Measurements from ENCODE around the gene ZSCAN5B. TPM values are rescaled to one million over a fixed set of nuclear protein-coding genes. Genes with fewer than 3 reads are reported as not detected.
"Not testable (repeated sequence)": the region's sequence is repeated elsewhere in the genome, so short reads cannot be mapped to it uniquely, and the experiment has no call there.

ZSCAN5B gene
- not detected for total RNA-seq

DNA sequence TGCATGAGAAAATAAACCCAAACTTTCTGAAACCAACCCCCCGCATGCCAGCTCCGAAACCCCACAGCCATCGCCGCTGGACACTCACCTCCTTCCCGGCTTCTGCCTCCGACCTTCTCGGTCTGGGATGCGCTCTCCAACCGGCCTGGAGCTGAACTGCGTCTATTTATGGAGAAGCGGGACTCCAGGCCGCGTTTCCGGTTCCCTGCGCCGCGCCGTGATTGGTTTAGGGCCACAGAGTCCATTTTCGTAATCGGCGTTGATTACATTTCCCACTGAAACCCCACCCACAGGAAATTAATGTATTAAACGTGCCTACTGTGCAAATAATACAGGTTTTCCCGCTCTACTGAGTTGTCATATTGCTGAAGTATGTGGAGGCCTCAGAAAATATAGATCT lies at the start of gene ZSCAN5B:
Gene ZSCAN5B (minus strand): TSS at position 138 of the 400 bp plus-strand sequence. CDS start 4,731 bp downstream, outside the sequence.
- WGBS, 2 donors, result 85 to 90% methylated on average over 22 to 23 of the region's 23 CpGs
- DNase-seq (ENCODE audit: low spot score in 2 of 2); H3K4me3 ChIP-seq (ENCODE audit: low read depth, poor library complexity, severe bottlenecking); intact Hi-C loops (cut with DNase I; ENCODE audit: low total_unique reads): not testable (repeated sequence)

GRCh38 chr19:56245764-56246163 lies 48.2 kb upstream of the ZSCAN5B start:
- DNase-seq (ENCODE audit: low spot score in 2 of 2); intact Hi-C loops (cut with DNase I; ENCODE audit: low total_unique reads); H3K4me3 ChIP-seq (ENCODE audit: low read depth, poor library complexity, severe bottlenecking): not testable (repeated sequence)
- 72 to 77% methylated on average over 4 of the region's 4 CpGs for WGBS, 2 donors

- intact Hi-C loops (cut with DNase I; ENCODE audit: low total_unique reads), result no loop called here
- TF ChIP-seq CTCF (IDR thresholded peaks at IDR 0.05) (no peak), POLR2A (IDR thresholded peaks at IDR 0.05) (no peak)
- no peak overlapping the region for H3K4me3 ChIP-seq (ENCODE audit: low read depth, poor library complexity, severe bottlenecking)
- WGBS, 2 donors, result 81 to 86% methylated on average over 7 of the region's 7 CpGs
- no peak for DNase-seq (ENCODE audit: low spot score in 2 of 2)
Measured at GRCh38 chr19:56245121-56245740, 47.6 kb upstream of the ZSCAN5B start.

- no peak for TF ChIP-seq POLR2A (IDR thresholded peaks at IDR 0.05)
- TF ChIP-seq CTCF (IDR thresholded peaks at IDR 0.05), result no peak
- peak in 1 of 2 donors; percentile 66 for DNase-seq (ENCODE audit: low spot score in 2 of 2)
- 90 to 96% methylated on average over 9 of the region's 9 CpGs for WGBS, 2 donors
- intact Hi-C loops (cut with DNase I; ENCODE audit: low total_unique reads), result no loop called here
- H3K4me3 ChIP-seq (ENCODE audit: low read depth, poor library complexity, severe bottlenecking), result no peak overlapping the region
Measured at GRCh38 chr19:56223481-56223880, 25.9 kb upstream of the ZSCAN5B start.

DNA sequence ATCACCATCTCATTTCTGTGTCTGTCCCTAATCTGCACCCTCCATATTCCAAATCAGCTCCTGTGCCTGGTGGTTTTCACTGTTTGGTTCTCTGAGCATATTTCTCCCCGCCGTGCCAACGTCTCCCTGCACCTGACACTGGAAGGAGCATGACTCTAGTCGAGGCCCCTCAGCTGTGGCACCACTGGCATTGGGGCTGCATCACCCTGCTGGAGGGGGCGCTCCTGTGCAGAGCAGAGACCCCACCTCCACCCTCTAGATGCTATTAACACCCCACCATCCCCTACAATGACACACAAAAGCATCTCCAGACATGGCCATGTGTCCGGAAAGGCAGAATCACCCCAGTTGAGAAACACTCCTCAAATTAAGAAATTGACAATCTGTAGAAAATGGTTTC lies 25.3 kb upstream of the ZSCAN5B start:
- H3K4me3 ChIP-seq (ENCODE audit: low read depth, poor library complexity, severe bottlenecking), result no peak overlapping the region
- 77 to 84% methylated on average over 6 of the region's 6 CpGs for WGBS, 2 donors
- TF ChIP-seq POLR2A (IDR thresholded peaks at IDR 0.05), result no peak
- TF ChIP-seq CTCF (IDR thresholded peaks at IDR 0.05), result no peak
- peak in 1 of 2 donors; percentile 79 for DNase-seq (ENCODE audit: low spot score in 2 of 2)
- intact Hi-C loops (cut with DNase I; ENCODE audit: low total_unique reads), result no loop called here

DNA sequence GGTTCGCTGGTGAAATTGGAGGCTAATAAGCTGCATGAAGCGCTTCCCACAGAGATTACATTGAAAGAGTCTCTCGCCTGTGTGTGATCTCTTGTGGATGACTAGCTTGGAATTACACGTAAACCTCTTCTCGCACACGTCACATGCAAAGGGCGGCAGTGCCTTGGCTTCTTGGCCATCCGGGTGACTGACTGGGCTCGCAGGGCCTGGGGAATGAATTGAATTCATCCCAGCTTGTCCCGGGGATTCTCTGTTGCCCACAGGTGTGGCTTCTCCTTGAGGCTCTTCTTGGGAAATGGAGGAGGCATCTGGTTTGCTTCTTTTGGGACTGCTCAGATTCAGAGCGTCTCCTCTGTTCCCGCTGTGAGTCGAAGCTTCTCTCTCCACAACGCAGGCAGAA lies 24.3 kb upstream of the ZSCAN5B start:
- no peak overlapping the region for H3K4me3 ChIP-seq (ENCODE audit: low read depth, poor library complexity, severe bottlenecking)
- no peak for DNase-seq (ENCODE audit: low spot score in 2 of 2)
- intact Hi-C loops (cut with DNase I; ENCODE audit: low total_unique reads), result no loop called here
- 91 to 94% methylated on average over 14 of the region's 14 CpGs for WGBS, 2 donors
- TF ChIP-seq POLR2A (IDR thresholded peaks at IDR 0.05), result no peak

DNA sequence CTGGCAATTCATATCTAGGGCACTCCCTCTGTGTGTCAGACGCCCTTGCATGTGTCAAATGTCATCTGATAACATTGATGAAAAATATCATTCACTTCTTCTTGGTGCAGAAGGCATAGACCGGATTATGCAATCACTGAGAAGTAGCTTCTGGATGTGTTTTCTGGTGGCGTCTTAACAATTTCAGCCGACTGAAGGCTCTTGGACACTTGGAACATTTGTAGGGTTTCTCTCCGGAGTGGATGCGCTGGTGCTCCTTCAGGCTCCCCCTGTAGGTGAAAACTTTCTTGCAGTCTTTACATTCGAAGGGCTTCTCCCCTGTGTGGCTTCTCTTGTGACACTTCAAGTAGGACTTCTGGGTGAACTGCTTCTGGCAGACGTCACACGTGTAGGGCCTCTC lies 23.9 kb upstream of the ZSCAN5B start:
- WGBS, 2 donors, result 61 to 62% methylated on average over 9 of the region's 9 CpGs
- peak in 1 of 2 donors; percentile 23 for DNase-seq (ENCODE audit: low spot score in 2 of 2)
- H3K4me3 ChIP-seq (ENCODE audit: low read depth, poor library complexity, severe bottlenecking); intact Hi-C loops (cut with DNase I; ENCODE audit: low total_unique reads): not testable (repeated sequence)

- TF ChIP-seq POLR2A (IDR thresholded peaks at IDR 0.05) (no peak), CTCF (IDR thresholded peaks at IDR 0.05) (no peak)
- peak in 1 of 2 donors; percentile 7 for DNase-seq (ENCODE audit: low spot score in 2 of 2)
- H3K4me3 ChIP-seq (ENCODE audit: low read depth, poor library complexity, severe bottlenecking), result no peak overlapping the region
- 87 to 91% methylated on average over 10 of the region's 10 CpGs for WGBS, 2 donors
- intact Hi-C loops (cut with DNase I; ENCODE audit: low total_unique reads), result no loop called here
Measured at GRCh38 chr19:56218961-56219360, 21.4 kb upstream of the ZSCAN5B start.
